IPS DF 4.7 (cell line): Measurements from ENCODE around the gene CNIH4.
"Not testable (repeated sequence)": the region's sequence is repeated elsewhere in the genome, so short reads cannot be mapped to it uniquely, and the experiment has no call there.

Experiments used
- DNase-seq: peaks from one replicate; pipeline ENCODE4 v3.0.0-alpha.2; 2013; ENCODE audit warnings: low spot score; ENCODE audit errors: extremely low read depth

Gene CNIH4

DNA sequence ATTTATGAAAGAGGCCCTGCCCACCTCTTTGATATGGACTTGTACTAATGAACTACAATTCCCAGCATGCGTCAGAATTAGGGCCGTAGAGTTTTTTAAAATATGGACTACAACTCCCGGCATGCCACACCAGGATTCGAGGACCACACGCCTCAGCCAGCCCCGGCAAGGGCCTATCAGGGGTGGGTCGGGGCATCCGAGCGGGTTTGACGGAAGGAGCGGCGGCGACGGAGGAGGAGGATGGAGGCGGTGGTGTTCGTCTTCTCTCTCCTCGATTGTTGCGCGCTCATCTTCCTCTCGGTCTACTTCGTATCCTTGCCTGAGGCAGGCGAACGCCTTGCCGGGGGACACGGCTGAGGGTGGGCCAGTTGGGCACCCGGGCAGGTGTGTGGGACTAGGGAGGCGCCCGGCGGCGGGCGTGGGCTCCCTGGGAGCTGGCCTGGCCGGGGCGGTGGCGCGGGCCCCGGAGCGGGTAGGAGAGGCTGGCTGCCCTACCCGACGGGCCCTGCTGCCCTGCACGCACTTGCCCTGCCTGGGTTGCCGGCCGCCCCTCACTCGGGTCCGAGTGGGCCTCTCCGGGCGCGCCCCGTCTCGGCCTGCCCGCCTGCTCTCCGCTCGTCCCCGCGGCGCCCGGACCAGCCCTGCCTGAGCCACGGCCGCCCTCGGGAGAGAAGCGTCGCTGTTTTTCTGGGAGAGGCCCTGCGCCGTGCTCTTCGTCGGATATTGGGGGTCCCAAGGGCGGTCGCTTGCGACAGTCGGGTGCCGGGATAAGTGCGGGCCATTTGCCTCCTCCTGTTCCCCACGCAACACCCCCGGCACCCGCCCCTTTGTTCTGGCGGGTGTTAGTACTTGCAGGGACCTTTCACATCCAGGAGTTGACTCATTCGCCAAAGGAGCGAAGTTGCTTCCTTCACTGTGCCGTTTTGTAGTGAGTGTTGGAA, at the start of gene CNIH4:
TSS of gene CNIH4 (plus strand) at position 195 of the 941 bp plus-strand sequence. CDS start at position 241, 46 bp downstream.
- DNase-seq, result peak; percentile 71

- no peak for DNase-seq
Measured at GRCh38 chr1:224308064-224308463, 48.6 kb upstream of the CNIH4 start.

GRCh38 chr1:224311503-224311902, 45.2 kb upstream of the CNIH4 start:
- DNase-seq, result not testable (repeated sequence)

DNA sequence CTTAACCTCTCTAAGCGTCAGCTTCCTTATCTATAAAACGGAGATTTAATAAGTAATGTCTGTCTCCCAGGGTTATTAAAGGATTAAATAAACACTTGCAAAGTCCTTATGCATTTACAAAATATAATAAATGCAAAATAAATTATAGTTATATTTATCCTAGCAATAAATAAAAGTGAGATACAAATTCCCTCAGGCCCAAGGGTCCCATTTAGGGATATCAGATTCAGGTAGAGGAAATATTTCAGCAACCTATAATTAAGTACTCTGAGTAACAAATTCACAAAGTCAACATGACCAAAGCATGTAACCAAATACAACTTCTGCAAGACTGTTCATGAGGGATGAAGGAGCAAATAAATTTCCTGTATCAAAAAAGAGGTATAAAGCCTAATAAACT, 44.7 kb upstream of the CNIH4 start:
- no peak for DNase-seq

DNA sequence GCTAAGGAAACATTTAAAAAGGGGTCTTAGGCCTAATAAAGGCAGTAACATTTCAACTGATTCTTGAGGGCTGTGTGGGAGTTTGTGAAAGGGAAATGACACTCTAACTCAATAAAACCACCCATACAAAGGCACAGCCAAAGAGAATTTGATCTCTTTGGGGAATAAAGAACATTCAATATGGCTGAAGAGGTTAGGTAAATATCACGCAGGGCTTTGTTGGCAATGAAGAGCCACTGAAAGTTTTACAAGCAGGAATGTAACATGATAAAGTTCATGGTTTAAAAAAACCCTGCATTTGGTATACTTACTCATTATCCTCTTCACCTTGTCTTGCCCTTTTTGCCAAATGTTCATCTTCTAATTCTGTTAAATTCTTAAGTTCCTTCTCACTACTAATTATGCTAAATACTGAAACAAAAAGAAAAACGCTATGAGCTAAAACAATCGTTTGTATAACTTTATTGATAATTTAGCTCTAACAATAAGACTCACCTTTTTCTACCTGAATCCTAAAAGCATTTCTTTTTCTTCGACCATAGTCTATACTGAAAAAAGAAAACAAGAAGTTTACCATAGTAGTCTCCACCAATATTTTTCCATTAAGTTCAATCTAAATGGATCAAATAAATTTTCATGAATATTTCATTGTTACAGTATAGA, 39.2 kb upstream of the CNIH4 start:
- DNase-seq, result no peak

DNA sequence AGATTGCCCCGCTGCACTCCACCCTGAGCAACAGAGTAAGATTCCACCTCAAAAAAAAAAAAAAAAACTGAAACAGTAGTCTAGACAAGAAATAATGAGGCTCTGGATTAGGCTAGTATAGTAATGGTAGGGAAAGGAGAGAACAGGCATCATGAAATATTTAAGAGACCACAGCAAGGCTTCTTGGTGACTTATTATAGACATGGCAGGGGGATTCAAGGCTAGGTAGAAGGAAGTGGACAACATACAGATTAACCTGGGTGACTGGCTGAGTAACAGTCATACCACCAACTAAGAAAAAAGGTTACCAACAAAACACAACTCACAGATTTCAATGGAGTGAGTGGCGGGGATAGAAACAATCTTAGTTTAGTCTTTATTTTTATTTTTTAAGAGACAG, 35.0 kb upstream of the CNIH4 start:
- DNase-seq, result no peak

GRCh38 chr1:224325959-224326358, 30.7 kb upstream of the CNIH4 start:
- no peak for DNase-seq

DNA sequence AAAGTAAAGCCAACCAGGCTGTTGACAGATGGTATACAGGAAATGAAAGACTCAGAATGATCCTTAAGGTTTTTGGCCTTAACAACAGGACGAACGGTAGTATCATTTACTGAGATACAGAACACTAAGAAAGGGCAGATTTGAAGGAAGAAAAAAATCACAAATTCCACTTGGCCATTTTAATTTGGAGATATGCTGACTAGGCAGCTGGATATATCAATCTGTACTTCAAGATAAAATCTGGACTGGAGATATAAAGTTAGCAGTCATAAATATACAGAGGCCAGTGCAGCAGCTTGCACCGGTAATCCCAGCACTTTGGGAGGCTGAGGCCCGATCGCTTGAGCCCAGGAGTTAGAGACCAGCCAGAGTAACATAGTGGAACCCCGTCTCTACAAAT, 28.0 kb upstream of the CNIH4 start:
- DNase-seq, result no peak

DNA sequence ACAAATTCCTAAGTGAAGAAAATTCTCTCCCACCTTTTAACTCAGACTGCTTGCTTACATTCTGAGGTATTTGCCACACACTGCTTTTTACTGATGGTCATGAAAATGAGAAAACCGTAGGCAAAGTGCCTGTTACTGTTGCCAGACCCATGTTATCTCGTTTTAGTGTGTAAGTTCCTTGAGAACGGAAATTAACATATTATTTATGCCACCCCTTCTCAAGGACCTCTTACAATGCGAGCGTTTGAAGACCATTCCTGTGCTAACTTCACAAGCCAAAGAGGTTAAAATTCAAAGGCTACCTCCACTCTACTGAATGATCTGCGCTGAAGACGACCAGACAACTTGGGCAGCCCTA, 27.2 kb upstream of the CNIH4 start:
- no peak for DNase-seq

GRCh38 chr1:224329842-224330753, 26.6 kb upstream of the CNIH4 start, which contains the start of gene NVL:
Gene NVL, minus strand, starts transcription at chr1:224330172. Its CDS starts 45 bp downstream, at chr1:224330127.
- DNase-seq, result no peak

DNA sequence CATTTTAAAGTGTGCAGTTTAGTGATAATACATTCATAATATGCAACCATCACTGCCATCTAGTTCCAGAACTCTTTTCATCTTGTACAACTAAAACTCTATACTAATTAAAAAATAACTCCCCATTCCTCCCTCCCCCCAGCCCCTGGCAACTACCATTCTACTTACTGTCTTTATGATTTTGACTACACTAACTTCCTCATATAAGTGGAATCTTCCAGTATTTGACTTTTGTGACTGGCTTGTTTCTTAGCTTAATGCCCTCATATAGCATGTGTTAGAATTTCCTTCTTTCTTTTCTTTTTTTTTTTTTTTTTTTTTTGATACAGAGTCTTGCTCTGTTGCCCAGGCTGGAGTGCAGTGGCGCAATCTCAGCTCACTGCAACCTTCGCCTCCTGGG, 25.4 kb upstream of the CNIH4 start:
- no peak for DNase-seq

- no peak for DNase-seq
Measured at GRCh38 chr1:224331824-224332223, 24.9 kb upstream of the CNIH4 start.

GRCh38 chr1:224333309-224333926, 23.3 kb upstream of the CNIH4 start:
- no peak for DNase-seq

- DNase-seq, result no peak
Measured at GRCh38 chr1:224333939-224334786, 22.5 kb upstream of the CNIH4 start.

- no peak for DNase-seq
Measured at GRCh38 chr1:224338150-224338838, 18.4 kb upstream of the CNIH4 start.

- DNase-seq, result no peak
Measured at GRCh38 chr1:224339442-224340033, 17.1 kb upstream of the CNIH4 start.

GRCh38 chr1:224340453-224341384, 16.0 kb upstream of the CNIH4 start:
- not testable (repeated sequence) for DNase-seq

DNA sequence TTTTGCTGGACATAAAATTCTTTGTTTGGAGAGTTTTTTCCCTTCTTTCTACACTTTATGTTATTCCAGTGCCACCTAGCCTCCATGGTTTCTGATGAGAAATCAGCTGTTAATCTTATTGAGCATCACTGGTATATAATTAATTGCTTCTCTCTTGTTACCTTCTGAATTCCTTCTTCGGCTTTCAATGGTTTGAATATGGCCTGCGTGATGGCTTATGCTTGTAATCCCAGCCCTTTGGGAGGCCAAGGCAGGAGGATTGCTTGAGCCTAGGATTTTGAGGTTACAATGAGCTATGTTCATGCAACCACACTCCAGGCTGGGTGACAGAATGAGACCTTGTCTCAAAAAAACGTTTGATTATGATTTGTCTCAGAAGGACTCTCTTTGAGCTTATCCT, 13.0 kb upstream of the CNIH4 start:
- DNase-seq, result no peak
